NCI-H1092 treated with DMSO at 0.1 percent for 48 hours (cell line): Measurements from ENCODE around the gene FCHSD1.
A peak's percentile ranks its signal among the peaks of the same experiment; 100 is the strongest.

Experiments used
- DNase-seq: peaks from one replicate; lab custom pipeline; 2025; lab: John Stamatoyannopoulos, UW

Gene FCHSD1

DNA sequence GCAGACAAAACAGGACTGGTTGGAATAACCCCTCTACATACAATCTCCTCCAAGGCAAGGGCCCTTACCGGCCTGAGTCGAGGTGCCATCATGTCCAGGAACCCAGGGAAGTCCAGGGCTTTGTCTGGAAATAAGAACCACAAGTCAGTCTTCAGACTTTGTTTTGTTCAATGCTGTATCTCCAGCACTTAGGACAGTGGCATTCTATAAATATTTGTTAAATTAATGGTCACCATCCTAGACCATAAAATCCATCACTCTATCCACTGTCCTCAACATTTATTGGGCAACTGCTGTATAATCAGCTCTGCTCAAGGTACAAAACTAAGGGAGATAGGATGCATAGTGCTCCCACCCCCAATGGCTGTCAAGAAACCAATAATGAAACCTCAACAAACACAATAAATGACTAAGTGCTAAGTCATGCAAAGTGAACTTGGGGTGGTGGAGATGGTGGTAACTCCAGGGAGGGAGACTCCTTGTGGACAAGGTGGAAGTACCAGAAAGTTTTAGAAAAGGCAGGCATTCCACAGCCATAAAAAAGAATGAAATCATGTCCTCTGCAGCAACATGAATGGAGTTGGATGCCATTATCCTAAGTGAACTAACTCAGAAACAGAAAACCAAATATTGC is 9.5 kb downstream of the FCHSD1 start:
- no peak for DNase-seq

DNA sequence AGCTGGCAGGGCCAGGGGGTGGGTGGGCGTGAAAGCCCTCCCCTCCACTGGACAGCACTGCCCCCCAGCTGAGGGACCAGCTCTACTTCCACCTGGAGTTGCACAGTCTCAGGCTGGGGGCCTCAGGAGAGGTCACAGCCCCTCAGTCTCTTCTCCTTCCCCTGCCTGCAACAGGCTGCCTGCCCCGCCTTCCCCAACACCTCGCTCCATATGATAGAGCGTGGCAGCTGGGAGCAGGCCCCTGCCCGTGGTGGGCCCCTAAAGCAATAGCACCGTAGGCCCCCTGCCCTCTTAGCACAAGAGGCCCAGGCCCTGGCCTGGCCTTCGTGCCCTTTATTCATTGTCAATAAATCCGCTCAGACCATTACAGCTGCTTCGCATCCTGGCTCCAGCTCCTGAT is 10.5 kb downstream of the FCHSD1 start:
- no peak for DNase-seq

DNA sequence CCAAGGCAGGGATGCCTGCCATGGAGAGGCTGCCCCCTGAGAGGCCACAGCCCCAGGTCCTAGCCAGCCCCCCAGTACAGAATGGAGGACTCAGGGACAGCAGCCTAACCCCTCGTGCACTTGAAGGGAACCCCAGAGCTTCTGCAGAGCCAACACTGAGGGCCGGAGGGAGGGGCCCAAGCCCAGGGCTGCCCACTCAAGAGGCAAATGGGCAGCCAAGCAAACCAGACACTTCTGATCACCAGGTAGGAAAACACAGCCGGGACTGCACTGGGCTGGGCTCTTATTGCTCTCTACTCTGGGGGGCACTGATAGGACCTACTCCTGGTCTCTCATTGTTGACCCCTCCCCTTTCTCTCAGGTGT is 11.2 kb downstream of the FCHSD1 start:
- no peak for DNase-seq

DNA sequence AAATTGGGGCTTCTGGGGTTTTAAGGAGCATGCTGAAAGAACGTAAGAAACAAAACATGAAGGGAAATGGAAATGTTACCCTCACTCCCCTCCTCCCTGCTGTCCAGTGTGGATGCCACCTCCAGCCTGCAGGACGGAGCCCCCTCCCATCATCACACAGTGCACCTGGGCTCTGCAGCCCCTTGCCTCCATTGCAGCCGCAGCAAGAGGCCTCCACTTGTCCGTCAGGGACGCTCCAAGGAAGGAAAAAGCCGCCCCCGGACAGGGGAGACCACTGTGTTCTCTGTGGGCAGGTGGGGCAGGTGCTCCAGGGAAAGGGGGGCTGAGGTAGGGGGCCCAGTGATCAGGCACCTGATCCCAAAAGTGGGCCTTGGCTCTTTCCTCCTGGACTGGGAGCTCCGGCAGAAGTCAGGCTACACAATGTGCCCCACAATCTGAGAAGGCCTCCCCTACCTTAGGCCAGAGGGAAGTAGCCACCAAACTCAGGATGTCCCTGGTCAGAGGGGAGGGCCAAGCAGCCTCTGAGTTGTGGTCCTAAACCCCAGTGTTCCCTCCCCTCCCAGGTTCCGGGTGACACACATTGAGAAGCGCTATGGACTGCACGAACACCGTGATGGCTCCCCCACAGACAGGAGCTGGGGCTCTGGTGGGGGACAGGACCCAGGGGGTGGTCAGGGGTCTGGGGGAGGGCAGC is 11.7 kb downstream of the FCHSD1 start:
- no peak for DNase-seq

DNA sequence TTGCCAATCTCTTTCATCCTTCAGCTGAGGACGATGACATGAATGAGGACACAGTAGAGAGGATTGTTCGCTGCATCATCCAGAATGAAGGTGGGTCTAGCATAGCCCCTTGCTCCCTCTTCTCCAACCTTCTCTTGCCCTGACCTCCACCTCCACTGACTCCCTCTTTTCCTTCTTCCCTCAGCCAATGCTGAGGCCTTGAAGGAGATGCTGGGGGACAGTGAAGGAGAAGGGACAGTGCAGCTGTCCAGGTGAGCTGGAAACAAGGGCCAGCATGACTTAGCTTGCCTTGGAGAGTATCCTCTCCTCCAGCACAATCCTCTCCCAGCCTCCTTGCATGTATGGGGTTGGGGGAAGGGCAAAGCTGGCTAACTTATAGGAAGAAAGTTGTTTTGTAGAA is 12.4 kb downstream of the FCHSD1 start:
- DNase-seq = no peak

DNA sequence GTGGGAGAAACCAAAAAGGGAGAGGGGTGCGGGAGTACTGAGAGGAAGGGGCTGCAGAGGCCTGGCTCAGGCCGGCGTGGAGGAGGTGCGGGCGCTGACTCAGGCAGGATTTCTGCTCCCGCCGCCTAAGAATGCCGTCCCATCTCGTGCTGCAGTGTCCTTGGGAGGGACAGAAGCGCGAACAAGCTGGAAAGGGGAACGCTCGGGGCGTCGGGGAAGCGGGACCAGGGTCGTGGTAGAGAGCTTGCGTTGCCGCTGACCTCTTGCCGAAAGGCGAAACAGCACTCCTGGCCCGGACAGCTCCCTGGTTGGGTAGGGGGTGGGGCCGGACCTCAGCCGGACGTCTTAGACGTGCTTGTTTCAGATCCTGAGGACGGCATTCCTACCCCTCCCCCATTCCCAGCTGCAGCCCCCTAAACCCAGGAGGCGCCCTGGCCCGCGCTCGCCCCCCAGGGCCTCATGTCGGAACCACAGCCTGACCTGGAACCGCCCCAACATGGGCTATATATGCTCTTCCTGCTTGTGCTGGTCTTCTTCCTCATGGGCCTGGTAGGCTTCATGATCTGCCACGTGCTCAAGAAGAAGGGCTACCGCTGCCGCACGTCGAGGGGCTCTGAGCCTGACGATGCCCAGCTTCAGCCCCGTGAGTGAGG is 13.3 kb downstream of the FCHSD1 start:
- DNase-seq = peak; percentile 10

DNA sequence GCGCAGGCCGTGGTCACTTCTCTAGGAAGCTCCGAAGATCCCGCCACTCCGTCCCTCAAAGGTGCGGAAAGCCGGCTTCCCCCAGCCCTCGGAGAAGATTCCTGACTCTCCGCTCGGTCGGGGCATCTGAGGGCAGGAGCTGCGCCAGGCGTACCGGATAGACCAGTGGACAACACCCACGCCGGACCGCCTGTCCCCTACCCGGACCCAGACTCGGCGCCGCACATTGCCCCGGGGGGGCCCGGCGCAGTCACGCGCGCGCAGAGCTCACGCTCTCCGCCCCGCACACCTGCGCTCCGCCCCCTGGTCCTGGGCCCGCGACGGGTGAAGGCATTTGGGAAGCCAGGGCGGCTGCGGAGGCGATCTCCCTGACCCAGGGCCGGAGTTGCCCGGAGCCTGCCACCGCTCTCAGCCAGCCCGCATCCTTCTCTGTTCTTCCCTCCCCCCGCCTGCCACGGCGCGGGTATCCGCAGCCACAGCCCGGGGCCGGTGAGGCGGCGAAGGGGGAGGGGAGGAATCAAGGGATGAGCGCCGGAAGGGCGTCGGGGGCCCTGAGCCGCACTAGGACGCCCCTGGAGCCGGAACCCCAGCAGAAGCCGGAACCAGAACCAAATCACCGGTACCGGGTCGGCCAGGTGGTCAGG is 14.0 kb downstream of the FCHSD1 start:
- DNase-seq = no peak

DNA sequence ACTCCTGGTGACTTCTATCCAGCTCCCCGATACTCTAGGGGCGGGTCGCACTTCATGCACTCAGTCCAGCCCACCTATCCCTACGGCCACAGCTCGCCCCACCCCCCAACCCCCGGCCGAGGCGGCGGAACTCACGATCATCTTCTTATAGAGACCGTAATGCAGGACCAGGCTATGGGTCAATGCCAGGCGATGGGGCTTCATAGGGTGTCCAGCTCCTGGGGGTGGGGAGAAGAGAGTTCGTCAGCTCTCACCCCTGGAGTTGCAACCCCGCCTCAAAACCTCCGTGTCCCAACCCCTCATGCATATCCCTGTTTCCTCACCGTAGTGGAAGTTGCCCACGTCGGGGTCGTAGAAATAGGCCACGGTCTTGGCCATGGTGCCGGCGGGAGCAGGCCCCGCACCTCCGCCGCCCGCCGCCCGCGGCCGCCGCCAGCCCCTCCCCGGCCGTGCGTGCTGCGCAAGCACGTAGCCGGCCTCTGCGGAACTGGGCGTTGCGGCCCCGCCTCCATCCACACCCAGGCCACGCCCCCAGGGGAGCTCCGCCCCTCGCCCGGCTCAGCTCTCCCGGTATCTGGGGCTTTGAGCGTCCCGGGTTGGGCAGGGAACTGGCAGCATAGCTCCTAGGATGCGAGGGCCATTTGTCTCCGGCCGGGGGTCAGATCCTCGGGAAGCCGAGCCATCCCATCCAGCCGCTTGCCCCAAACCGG is 14.7 kb downstream of the FCHSD1 start, which contains the start of the genes HDAC3 and RELL2:
Gene HDAC3, minus strand, starts transcription at position 437 of the 710 bp plus-strand sequence. Its CDS starts 59 bp downstream, at position 378.
Gene RELL2, plus strand, starts transcription at position 585 of the 710 bp plus-strand sequence. CDS start 1,229 bp downstream, outside the sequence.
- DNase-seq = peak; percentile 72

DNA sequence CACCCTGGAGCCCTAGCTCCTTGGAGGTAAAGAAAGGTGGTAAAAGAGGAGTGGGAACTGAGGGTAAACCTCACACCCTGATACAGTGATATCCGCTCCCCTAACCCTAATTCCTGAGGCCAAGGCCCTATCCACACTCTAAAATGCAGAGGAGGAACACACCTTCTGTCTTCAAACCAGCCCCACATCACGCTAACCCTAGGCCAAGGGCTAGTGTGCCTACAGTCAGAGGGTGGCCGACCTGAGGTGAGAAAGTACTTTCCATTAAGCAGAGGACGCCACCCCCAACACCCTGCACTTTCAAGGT is 15.2 kb downstream of the FCHSD1 start:
- DNase-seq = no peak

DNA sequence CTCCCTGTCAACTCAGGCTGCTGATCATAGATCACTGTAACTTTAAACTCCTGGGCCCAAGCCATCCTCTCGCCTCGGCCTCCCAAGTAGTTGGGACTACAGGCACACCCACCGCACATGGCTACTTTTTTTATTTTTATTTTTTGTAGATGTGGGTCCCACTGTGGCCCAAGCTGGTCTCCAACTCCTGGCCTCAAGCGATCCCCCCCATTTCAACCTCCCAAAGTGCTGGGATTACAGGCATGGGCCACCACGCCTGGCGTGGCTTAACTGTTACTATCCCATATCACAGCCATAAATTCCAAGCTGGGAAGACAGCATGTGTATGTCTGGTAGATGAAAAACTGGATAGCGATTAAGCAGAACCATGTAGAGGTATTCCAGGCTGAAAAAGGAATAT is 15.6 kb downstream of the FCHSD1 start:
- DNase-seq = no peak

DNA sequence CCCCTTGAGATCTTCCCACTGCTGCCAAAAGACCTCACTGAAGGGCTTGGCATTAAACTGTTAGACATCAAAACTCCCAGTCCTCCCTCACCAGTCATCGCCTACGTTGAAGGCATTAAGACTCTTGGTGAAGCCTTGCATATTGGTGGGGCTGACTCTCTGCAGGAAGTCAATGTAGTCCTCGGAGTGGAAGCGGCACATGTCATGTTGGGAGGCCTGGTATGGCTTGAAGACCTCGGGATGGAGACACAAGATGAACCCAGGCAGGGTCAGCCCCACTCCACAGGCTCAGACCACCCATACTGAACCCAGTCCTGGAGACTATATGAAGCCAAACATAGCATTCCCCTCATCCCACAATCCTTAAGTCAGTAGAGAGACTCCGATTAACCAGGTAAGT is 16.5 kb downstream of the FCHSD1 start:
- DNase-seq = no peak

DNA sequence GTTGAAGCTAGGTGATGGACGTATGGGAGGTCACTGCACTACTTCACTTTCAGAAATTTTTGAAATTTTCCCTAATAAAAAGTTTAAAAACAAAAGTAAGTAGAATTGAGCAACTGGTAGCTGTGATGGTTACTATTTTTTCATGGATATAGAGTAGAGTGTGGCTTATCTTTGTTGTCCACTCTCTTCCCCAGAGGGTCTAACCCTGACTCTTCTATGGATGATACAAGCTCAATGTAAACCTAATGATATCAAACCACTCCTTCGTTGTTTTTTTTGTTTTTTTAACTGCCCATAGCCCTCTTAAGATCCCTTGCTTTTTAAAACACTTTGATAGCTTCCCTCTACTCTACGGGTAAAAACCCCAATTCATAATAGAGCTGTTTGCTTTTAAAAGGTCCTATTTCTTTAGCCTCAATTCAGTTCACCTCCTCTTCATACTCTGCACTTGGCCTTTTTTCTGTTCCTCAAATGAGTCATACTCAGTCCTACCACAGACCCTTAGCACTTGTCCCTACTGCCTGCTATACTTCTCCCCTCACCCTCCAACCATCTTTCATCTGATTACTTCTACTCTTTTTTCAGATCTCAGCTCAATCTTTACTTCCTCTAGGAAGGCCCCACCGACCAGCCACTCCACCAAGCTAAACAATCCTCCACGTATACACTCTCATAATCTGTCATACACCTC is 17.2 kb downstream of the FCHSD1 start:
- DNase-seq = no peak

DNA sequence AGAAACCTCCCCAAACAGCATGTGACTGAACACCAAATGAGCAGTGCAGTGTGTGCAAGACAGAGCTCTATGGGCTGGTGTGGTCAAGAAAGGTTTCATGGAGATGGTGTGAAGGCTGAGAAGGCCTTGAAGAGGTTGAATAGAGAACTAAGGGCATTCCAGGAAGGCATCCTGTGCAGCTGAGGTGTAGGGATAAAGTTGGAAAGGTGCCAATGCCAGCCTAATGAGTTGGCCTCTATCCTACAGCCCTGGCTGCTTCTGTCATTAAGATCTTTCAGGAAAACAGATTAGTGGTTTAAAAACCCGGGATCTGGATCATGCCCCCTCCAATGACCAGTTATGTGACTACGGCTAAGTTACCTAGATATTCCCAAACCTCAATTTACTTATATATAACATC is 18.6 kb downstream of the FCHSD1 start:
- DNase-seq = no peak

DNA sequence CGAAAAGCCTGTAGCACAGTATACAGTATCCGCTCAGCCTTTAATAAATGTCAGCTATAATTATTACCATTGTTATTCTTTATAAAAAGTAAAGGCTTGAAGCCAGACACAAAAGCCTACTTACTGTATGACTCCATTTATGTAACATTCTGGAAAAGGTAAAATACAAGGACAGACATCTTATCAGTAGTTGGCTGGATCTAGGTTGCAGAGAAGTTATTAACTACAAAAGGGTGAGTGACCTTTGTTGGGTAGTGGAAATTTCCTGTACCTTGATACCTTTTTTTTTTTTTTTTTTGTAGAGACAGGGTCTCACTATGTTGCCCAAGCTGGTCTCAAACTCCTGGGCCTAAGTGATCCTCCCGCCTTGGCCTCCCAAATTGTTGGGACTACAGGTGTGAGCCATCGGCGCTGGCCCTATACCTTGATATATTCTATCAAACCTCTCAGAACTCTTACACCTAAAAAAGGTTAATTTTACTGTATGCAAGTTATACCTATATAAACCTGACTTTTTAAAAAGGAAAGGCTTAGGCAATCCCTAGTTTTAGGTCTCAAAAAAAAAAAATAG is 20.6 kb downstream of the FCHSD1 start:
- no peak for DNase-seq

DNA sequence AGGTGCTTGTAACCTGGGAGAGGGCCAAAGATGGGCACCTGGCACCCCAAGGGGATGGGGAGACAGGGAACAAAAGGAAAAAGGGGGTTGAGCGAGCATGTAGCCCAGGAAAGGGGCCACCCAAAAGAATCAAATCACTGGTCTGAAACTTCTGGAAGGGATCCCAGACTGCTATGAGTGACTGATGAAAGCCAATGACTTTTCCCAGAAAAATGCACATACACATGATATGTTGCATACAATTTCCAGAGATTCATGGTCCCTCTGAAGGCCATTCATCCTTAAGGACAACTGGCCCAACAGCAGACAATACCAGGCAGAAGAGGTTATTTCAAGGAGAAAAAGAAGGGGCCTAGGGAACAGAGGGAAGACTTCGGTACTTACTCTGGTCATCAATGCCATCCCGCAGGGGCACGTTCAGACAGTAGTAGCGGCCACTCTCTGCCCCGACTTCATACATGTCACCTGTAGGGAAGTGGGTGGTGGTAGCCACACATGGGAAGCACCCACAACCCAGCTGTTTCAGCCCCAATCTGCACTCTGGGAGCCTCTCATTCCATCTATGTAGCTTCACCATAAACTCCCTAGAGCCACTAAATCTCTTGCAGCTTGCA is 22.9 kb downstream of the FCHSD1 start:
- no peak for DNase-seq

DNA sequence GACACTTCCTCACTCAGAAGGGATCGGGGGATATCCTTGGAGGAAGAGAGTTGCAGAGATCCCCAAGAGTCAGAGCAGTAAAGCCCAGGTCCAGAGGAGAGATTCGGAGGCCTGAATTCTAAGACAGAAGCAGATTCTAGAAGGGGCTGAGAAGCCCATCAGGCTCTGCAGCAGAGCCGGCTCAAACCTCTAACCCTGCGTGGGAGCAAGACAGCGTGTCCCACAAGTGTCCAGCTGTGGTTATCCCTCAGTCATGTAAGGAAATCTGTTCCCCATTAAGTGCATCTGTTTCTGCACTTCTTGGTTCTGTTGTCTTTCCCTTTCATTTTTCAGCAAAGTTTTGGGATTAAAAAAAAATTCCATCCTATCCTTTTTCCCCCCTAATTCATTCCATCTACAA is 27.6 kb downstream of the FCHSD1 start:
- DNase-seq = no peak

DNA sequence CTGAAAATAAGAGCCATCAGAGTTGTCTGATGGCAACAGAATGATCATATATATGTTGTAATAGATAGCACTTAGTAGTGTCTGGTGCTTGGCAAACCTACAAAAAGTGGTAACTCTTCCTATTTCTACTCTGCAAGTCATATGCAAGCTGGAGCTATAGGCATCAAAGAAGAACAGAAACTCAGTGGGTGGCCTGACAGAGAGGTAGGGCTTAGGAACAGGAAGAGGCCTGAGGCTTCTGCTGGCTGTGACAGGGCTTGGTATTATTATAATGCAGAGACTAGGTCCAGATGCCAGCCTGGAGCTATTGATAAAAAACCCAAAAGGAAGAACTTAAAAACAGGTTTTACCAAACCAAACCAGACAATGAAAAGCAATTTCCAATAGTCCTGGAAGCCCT is 28.0 kb downstream of the FCHSD1 start:
- DNase-seq = no peak

DNA sequence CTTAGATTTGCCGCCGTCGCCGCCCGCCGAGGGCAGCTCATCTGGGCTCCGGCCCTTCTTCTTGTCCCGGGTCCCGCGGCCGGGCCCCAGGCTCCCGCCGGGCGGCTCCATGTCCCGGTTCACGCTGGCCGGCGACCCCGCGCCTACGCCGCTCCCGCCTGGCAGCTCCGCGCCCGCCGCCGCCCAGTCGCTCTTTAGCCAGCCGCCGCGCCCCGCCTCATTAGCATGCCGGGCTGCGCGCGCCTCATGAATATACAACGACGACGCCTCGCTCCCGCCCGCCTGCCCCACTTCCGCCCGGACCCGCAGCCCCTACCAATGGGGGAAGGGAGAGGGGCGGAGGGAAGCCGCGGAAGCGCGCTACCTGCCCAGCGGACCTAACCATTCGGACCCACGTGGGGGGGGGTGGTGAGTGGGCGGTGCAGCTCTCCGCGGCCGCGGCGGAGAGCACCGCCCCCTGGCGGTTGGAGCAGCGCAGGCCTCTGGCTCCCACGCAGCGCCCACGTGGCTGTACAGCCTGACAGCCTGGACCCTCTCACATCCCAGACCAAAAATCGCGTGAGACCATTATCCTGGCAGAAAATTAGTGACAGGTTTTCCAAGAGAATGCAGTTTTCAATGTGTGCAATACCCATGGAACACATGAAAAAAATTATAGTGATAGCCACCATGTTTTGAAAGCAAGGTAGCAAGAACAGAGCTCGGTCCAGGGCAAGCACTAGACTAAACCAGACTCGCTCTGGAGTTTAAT is 32.2 kb downstream of the FCHSD1 start, which contains the start of gene DIAPH1:
Gene DIAPH1, minus strand, starts transcription at position 197 of the 751 bp plus-strand sequence. Its CDS starts 86 bp downstream, at position 111.
- peak; percentile 93 for DNase-seq

DNA sequence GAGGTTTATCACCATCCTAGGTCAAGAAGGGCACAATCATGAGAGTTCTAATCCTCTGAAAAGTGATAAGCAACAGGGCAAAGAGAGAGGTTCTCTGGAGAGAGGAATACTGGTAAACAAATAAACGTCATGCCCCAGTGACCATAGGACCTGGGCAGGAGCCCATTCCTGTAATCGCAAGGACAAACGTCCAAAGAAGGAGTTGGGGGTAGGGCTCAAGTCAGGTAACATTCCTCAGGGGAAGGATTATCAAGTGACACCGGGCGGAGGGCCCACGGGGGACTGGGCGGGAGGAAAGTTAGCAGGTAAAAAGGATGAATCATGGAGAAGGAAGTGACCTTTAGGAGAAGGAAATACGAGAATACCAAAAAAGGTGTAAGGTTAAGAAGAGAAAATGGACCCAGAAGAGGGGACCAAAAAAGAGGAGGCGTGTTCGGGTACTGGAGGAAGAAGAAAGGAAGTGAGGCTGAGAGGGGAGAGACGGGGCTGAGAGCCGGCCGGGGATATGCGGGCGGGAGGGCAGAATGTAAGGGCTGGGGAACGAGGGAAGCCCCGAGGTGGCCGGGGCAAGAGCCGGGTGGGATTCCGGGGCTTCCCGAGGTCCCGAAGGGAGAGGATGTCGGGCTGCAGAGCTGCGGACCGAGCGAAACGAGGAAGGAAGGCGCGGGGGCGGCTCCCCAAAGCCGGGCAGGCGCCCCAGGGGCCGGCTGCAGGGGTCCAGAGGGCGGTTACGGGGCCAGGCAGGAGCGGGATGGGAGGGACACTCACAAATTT is 33.0 kb downstream of the FCHSD1 start:
- DNase-seq = peak; percentile 15
